ENCODE results near the gene GBGT1.

GRCh38 chr9:133205996-133206931 is 42.5 kb upstream of the GBGT1 start:
- TF ChIP-seq CTCF (IDR thresholded peaks at IDR 0.05 in 8 of 11, conservative IDR thresholded peaks at IDR 0.05 in 3 of 11) (no peak), POLR2AphosphoS5 (IDR thresholded peaks at IDR 0.05) (no peak), POLR2A (IDR thresholded peaks at IDR 0.05) (no peak)

Measured in spleen (tissue), 7 donors.